IMR-90 (cell line): ENCODE measurements around the gene XPO6. TPM values are rescaled to one million over a fixed set of nuclear protein-coding genes. Genes with fewer than 3 reads are reported as not detected.

Experiments used
- ATAC-seq: fragments of 200-7000 bp; cut with Tn5 transposase; 2 replicates; pipeline ENCODE4 v1.9.1; 2020; ENCODE audit warnings: low read depth, mild to moderate bottlenecking, moderate library complexity
- BruUV-seq: library from RNA; stranded (reverse); fragments of 400-500 nt; replicated peaks from 2 replicates; lab custom pipeline; 2021; lab: Mats Ljungman, UMichigan
- CTCF ChIA-PET: fragments of 300-600 bp; formaldehyde crosslinking; extraction: SDS; loops from one replicate; lab custom pipeline; 2021; ENCODE audit warnings: antibody characterized with exemption; lab: Yijun Ruan, JAX
- POLR2A ChIA-PET: fragments of 300-600 bp; sonication (Branson Sonifier 250); formaldehyde crosslinking; loops from one replicate; lab custom pipeline; 2022; ENCODE audit warnings: antibody characterized with exemption; ENCODE audit not compliant: unreplicated experiment; lab: Charles Lee
- DNase-seq: peaks from one replicate; pipeline ENCODE4 v3.0.0; 2013
- H2AFZ ChIP-seq: replicated peaks from 2 replicates; pipeline ENCODE3; 2013; ENCODE audit warnings: low read length, mild to moderate bottlenecking; ENCODE audit not compliant: poor library complexity
- H2AK5ac ChIP-seq: 2 replicates; pipeline ENCODE4 v1.6.1; 2013; ENCODE audit warnings: low read depth, low read length, inconsistent platforms
- H2AK9ac ChIP-seq: replicated peaks from 2 replicates; pipeline ENCODE3; 2013; ENCODE audit warnings: mild to moderate bottlenecking, low read depth, low read length, moderate library complexity; ENCODE audit not compliant: poor library complexity
- H2BK120ac ChIP-seq: 2 replicates; pipeline ENCODE4 v1.6.1; 2013; ENCODE audit warnings: low read depth, low read length, inconsistent platforms
- H2BK15ac ChIP-seq: 3 replicates; pipeline ENCODE4 v1.6.1; 2013; ENCODE audit warnings: low read depth, low read length, inconsistent platforms
- H2BK20ac ChIP-seq: 2 replicates; pipeline ENCODE4 v1.6.1; 2013; ENCODE audit warnings: low read depth, mild to moderate bottlenecking, inconsistent platforms, low read length, moderate library complexity
- H2BK5ac ChIP-seq: 2 replicates; pipeline ENCODE4 v1.6.1; 2013; ENCODE audit warnings: mild to moderate bottlenecking, low read depth, low read length, inconsistent platforms; ENCODE audit not compliant: poor library complexity, severe bottlenecking
- H3K14ac ChIP-seq: replicated peaks from 2 replicates; pipeline ENCODE4 v1.6.1; 2013; ENCODE audit warnings: low read depth, low read length, inconsistent platforms
- H3K18ac ChIP-seq: 2 replicates; pipeline ENCODE4 v1.6.1; 2013; ENCODE audit warnings: low read depth, low read length, control low read depth
- H3K23ac ChIP-seq: 2 replicates; pipeline ENCODE4 v1.6.1; 2013; ENCODE audit warnings: low read depth, low read length, inconsistent platforms
- H3K27ac ChIP-seq: 2 replicates; pipeline ENCODE4 v1.5.1; 2013; ENCODE audit warnings: mild to moderate bottlenecking, control low read depth, low read length; ENCODE audit not compliant: insufficient read depth
- H3K27me3 ChIP-seq: 2 replicates; pipeline ENCODE4 v1.6.1; 2013; ENCODE audit warnings: low read length; ENCODE audit not compliant: control insufficient read depth, insufficient read depth
- H3K36me3 ChIP-seq: 2 replicates; pipeline ENCODE4 v1.6.1; 2013; ENCODE audit warnings: low read length, mixed read lengths; ENCODE audit not compliant: control insufficient read depth, insufficient read depth
- H3K4ac ChIP-seq: 2 replicates; pipeline ENCODE4 v1.6.1; 2013; ENCODE audit warnings: low read depth, low read length, inconsistent platforms
- H3K4me1 ChIP-seq: 2 replicates; pipeline ENCODE4 v1.6.1; 2013; ENCODE audit warnings: low read length, mixed read lengths; ENCODE audit not compliant: control insufficient read depth, insufficient read depth
- H3K4me2 ChIP-seq: 2 replicates; pipeline ENCODE4 v1.6.1; 2013; ENCODE audit warnings: low read depth, mild to moderate bottlenecking, control low read depth, low read length, moderate library complexity
- H3K4me3 ChIP-seq: 2 replicates; pipeline ENCODE4 v1.5.1; 2013; ENCODE audit warnings: low read depth, mild to moderate bottlenecking, control low read depth, low read length, moderate library complexity; ENCODE audit not compliant: insufficient read depth
- H3K56ac ChIP-seq: 2 replicates; pipeline ENCODE4 v1.6.1; 2013; ENCODE audit warnings: low read length, inconsistent platforms; ENCODE audit not compliant: insufficient read depth; ENCODE audit errors: extremely low read depth
- H3K79me1 ChIP-seq, 2 experiments: 2 replicates each; pipeline ENCODE4 v1.6.1; 2013; ENCODE audit warnings: low read length in 2 of 2, inconsistent platforms in 1 of 2, low read depth in 1 of 2
- H3K9ac ChIP-seq: 2 replicates; pipeline ENCODE4 v1.6.1; 2013; ENCODE audit warnings: low read depth, low read length, control low read depth
- H3K9me1 ChIP-seq: 2 replicates; pipeline ENCODE4 v1.6.1; 2013; ENCODE audit warnings: low read length, inconsistent platforms; ENCODE audit not compliant: insufficient read depth
- H3K9me3 ChIP-seq: 2 replicates; pipeline ENCODE4 v1.6.1; 2013; ENCODE audit warnings: low read length; ENCODE audit not compliant: control insufficient read depth, insufficient read depth
- H4K20me1 ChIP-seq: 2 replicates; pipeline ENCODE4 v1.6.1; 2013; ENCODE audit warnings: low read length, inconsistent platforms; ENCODE audit not compliant: insufficient read depth
- H4K5ac ChIP-seq: 2 replicates; pipeline ENCODE4 v1.6.1; 2013; ENCODE audit warnings: mild to moderate bottlenecking, low read depth, low read length, control low read depth
- H4K8ac ChIP-seq, 2 experiments: 2 replicates each; pipeline ENCODE4 v1.6.1; 2013; ENCODE audit warnings: low read depth in 2 of 2, low read length in 2 of 2, control low read depth in 1 of 2, inconsistent platforms in 1 of 2
- H4K91ac ChIP-seq: 2 replicates; pipeline ENCODE4 v1.6.1; 2013; ENCODE audit warnings: low read depth, low read length, inconsistent platforms; ENCODE audit not compliant: insufficient read depth
- BHLHE40 ChIP-seq: fragments of 150-350 bp; IDR thresholded peaks from 2 replicates; pipeline ENCODE4 v1.6.1; 2016; ENCODE audit warnings: mild to moderate bottlenecking, low read depth, low read length
- FOS ChIP-seq: fragments of 150-350 bp; IDR thresholded peaks from 2 replicates; pipeline ENCODE4 v1.6.1; 2016; ENCODE audit warnings: low read depth, low read length
- MAFK ChIP-seq: IDR thresholded peaks from 2 replicates; pipeline ENCODE4 v1.6.1; 2012; ENCODE audit warnings: low read depth, low read length, improper control_type of control experiment
- MAZ ChIP-seq: IDR thresholded peaks from 2 replicates; pipeline ENCODE4 v1.6.1; 2012; ENCODE audit warnings: low read depth, mild to moderate bottlenecking, low read length, improper control_type of control experiment, moderate library complexity, borderline replicate concordance
- MXI1 ChIP-seq: IDR thresholded peaks from 2 replicates; pipeline ENCODE4 v1.6.1; 2012; ENCODE audit warnings: low read depth, mild to moderate bottlenecking, low read length, moderate library complexity, borderline replicate concordance
- NFE2L2 ChIP-seq: fragments of 150-350 bp; IDR thresholded peaks from 2 replicates; pipeline ENCODE4 v1.6.1; 2016; ENCODE audit warnings: low read depth, mild to moderate bottlenecking, low read length
- POLR2A ChIP-seq: IDR thresholded peaks from 2 replicates; pipeline ENCODE4 v1.6.1; 2012; ENCODE audit warnings: mild to moderate bottlenecking, low read depth, low read length
- RCOR1 ChIP-seq: IDR thresholded peaks from 2 replicates; pipeline ENCODE4 v1.6.1; 2012; ENCODE audit warnings: mild to moderate bottlenecking, low read length, improper control_type of control experiment; ENCODE audit not compliant: insufficient replicate concordance
- SMC3 ChIP-seq: fragments of 150-350 bp; IDR thresholded peaks from 2 replicates; pipeline ENCODE4 v1.6.1; 2016; ENCODE audit warnings: low read depth, mild to moderate bottlenecking, antibody characterized with exemption, low read length, moderate library complexity
- USF2 ChIP-seq: fragments of 150-350 bp; IDR thresholded peaks from 2 replicates; pipeline ENCODE4 v1.6.1; 2017; ENCODE audit warnings: mild to moderate bottlenecking, antibody characterized with exemption, low read length, low read depth
- WGBS, 2 experiments: methylation state at CpG; one replicate each; pipeline versions ENCODE4 v1.1.5 to v1.1.7; 2013; ENCODE audit warnings: missing lambda C conversion rate in 2 of 2; ENCODE audit not compliant: insufficient read length in 1 of 2; ENCODE audit errors: extremely low coverage in 2 of 2; 5-methylcytosine and 5-hydroxymethylcytosine counted together
- dilution Hi-C: fragments of 300-500 bp; cut with HindIII; formaldehyde crosslinking; loops from one replicate; pipeline ENCODE4 v1.14.3; 2018; ENCODE audit warnings: low sequenced_read_pairs; ENCODE audit not compliant: unreplicated experiment
- in situ Hi-C: fragments of 300-500 bp; cut with MboI; formaldehyde crosslinking; loops from 3 replicates; pipeline ENCODE4 v1.14.3; 2019; ENCODE audit warnings: low sequenced_read_pairs, inconsistent platforms, mixed read lengths
- intact Hi-C: fragments of 100-400 bp; cut with micrococcal nuclease; formaldehyde crosslinking; loops from 2 replicates; pipeline ENCODE4 v1.10.0; 2022
- polyA plus RNA-seq, 3 experiments: library from polyadenylated mRNA; depleted of rRNA; stranded (reverse); fragments of >200 nt; gene quantifications; 2 replicates each; pipeline ENCODE4 v1.2.3, GENCODE V29; 2012; ENCODE audit warnings: low replicate concordance in 1 of 3
- total RNA-seq: library from RNA; depleted of rRNA; stranded (reverse); fragments of >200 nt; gene quantifications from 2 replicates; pipeline ENCODE4 v1.2.3, GENCODE V29; 2012
- TF ChIP-seq, protein P1 (sequence below): fragments of 150-350 bp; IDR thresholded peaks from 2 replicates; pipeline ENCODE4 v1.6.1; 2016; ENCODE audit warnings: low read depth, mild to moderate bottlenecking, low read length, moderate library complexity, borderline replicate concordance

XPO6 gene
- total and polyA plus RNA-seq, 2 of the 4 experiments (the other 2 are of a cell fraction) = 108 to 184 TPM

- Histone ChIP-seq H2AFZ (no peak overlapping the region), H3K23ac (no peak overlapping the region), H3K18ac (no peak overlapping the region), H3K4me1 (no peaks in the 10 kb centered on the region), H3K9ac (no peak overlapping the region), H3K79me1 (no peaks in the 10 kb centered on the region), H3K27me3 (peaks cover 24% of the 10 kb centered on the region), H3K4me2 (no peak overlapping the region), H3K4ac (no peak overlapping the region), H3K4me3 (no peak overlapping the region), H2BK5ac (no peak overlapping the region), H2BK15ac (no peak overlapping the region), H4K91ac (no peak overlapping the region), H3K9me1 (no peaks in the 10 kb centered on the region), H2BK20ac (no peak overlapping the region), H3K9me3 (peaks cover 2% of the 10 kb centered on the region; the same call in 1 of the 2 replicates), H4K5ac (no peak overlapping the region), H4K8ac (no peak overlapping the region), H3K56ac (no peak overlapping the region), H4K20me1 (no peaks in the 10 kb centered on the region), H2BK120ac (no peak overlapping the region), H2AK9ac (no peak overlapping the region), H2AK5ac (no peak overlapping the region), H3K14ac (no peak overlapping the region), H3K36me3 (no peaks in the 10 kb centered on the region), H3K27ac (no peak overlapping the region)
- BruUV-seq = no TSS peak
- CTCF ChIA-PET = no interaction called here
- no peak for ATAC-seq
- POLR2A ChIA-PET = no interaction called here
- TF ChIP-seq SMC3 (no peak), RCOR1 (no peak), MXI1 (no peak), MAFK (no peak), MAZ (no peak), BHLHE40 (no peak), POLR2A (no peak), FOS (no peak), USF2 (no peak), NFE2L2 (no peak)
- TF ChIP-seq, protein P1, sequence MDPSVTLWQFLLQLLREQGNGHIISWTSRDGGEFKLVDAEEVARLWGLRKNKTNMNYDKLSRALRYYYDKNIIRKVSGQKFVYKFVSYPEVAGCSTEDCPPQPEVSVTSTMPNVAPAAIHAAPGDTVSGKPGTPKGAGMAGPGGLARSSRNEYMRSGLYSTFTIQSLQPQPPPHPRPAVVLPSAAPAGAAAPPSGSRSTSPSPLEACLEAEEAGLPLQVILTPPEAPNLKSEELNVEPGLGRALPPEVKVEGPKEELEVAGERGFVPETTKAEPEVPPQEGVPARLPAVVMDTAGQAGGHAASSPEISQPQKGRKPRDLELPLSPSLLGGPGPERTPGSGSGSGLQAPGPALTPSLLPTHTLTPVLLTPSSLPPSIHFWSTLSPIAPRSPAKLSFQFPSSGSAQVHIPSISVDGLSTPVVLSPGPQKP = no peak
- in situ Hi-C loops = loop anchor here (10.0 kb wide), 2 partner anchors 99 to 439 kb away; no protein-coding TSS in a partner anchor
- no peak for DNase-seq
- dilution Hi-C loops = no loop called here
- intact Hi-C loops = no loop called here
- 80% methylated on average over 1 of the region's 6 CpGs; no CpG with 5 or more reads in 1 of the 2 experiments for WGBS, 2 experiments
These were observed 137.9 kb downstream of the XPO6 start for GRCh38 chr16:28073836-28074235.
